ENCODE results near the gene THRAP3.
"Not testable (repeated sequence)": the region's sequence is repeated elsewhere in the genome, so short reads cannot be mapped to it uniquely, and the experiment has no call there.

THRAP3 gene

DNA sequence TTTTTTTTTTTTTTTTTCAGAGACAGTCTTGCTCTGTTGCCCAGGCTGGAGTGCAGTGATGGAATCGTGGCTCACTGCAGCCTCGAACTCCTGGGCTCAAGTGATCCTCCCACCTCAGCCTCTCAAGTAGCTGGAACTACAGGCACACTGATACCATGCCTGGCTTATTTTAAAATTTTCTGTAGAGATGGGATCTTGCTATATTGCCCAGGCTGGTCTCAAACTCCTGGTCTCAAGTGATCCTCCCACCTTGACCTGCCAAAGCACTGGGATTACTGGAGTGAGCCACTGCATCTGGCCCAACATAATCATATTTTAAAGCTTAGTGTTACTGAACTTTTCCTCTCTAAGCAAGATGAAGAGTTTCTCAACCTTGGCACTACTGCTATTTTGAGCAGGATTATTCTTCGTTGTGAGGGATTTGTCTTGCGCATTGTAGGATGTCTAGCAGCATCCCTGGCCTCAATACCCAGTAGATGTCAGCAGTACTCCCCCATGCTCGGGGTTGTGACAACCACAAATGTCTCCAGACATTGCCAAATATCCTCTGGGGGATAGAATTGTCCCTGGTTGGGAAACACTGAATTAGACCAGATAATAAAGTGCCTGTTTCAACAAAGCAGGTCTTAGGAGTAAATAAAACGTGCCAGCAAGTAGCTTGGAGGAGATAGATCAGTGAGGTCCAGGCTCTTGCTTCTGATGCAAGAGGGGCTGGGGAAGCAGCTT, 15.1 kb upstream of the THRAP3 start:
- DNase-seq = no peak

DNA sequence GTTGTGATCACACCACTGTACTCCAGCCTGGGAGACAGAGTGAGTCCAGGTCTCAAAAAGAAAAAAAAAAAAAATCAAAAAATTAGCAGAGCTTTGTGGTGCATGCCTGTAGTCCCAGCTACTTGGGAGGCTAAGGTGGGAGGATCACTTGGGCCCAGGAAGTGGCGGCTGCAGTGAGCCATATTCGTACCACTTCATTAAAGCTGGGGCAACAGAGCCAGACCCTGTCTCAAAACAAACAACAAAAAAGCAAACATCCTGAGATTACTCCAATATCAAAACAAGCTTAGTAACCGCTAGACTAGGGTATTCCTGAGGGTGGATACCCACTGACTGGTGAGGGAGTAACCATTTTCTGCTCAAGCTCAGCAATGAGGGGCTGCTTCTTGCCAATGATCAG, 12.9 kb upstream of the THRAP3 start:
- DNase-seq = no peak

DNA sequence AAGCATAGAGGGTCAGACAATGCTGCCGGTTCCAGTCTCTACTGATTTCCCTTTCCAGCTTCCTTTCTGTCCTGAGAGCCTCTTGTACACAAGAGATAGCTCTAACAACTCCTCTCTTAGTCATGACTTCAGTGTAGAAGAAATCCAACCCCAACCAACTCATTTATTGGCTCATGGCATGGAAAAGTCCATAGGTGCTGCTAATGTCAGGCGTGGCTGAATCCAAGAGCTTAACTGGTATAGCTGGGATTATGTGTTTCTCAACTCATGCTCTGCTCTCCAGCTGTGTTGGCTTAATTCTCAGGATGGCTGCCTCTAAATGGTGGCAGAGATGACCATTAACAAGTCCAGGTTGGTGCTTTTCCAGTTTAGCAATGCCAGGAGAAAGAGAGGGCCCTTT, 12.4 kb upstream of the THRAP3 start:
- DNase-seq = no peak

DNA sequence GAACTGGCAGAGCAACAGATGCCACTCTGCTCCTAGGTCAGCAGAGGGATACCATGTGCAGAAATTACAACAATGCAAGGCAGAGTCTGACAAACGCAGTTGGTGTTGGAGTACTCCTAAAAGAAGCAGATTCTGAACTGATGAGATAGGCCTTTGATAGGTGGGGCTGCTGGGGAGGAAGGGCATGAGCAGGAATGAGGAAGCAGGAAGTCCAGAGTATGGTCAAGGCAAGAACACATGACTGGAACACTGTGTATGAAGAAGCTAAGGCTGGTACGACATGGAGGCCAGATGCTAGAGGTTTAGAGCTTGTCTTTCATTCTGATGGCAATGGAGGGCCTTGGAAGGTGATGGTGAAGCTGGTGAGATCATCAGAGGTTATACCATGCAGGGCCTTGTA, 11.5 kb upstream of the THRAP3 start:
- DNase-seq = no peak

DNA sequence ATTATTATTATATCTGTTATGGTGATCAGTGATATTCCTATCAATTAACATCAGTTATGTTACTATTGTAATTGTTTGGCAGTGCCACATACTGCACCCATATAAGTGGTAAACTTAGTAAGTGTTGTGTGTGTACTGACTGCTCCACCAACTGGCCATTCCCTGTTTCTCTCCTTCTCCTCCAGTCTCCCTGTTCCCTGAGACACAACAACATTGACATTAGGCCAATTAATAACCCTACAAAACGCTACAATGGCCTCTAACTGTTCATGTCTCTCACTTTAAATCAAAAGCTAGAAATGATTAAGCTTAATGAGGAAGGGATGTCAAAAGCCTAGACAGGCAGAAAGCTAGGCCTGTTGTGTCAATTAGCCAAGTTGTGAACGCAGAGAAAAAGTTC, 6.6 kb upstream of the THRAP3 start:
- no peak for DNase-seq

DNA sequence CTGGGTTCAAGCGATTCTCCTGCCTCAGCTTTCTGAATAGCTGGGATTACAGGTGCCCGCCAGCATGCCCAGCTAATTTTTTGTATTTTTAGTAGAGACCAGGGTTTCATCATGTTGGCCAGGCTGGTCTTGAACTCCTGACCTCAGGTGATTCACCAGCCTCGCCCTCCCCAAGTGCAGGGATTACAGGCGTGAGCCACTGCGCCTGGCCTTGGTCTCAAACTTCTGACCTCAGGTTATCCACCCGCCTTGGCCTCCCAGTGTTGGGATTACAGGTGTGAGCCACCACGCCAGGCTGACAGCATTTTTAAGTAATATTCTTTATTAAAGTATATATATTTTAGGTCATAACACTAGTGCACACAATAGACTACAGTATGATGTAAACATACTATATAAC, 2.3 kb upstream of the THRAP3 start:
- DNase-seq = not testable (repeated sequence)

DNA sequence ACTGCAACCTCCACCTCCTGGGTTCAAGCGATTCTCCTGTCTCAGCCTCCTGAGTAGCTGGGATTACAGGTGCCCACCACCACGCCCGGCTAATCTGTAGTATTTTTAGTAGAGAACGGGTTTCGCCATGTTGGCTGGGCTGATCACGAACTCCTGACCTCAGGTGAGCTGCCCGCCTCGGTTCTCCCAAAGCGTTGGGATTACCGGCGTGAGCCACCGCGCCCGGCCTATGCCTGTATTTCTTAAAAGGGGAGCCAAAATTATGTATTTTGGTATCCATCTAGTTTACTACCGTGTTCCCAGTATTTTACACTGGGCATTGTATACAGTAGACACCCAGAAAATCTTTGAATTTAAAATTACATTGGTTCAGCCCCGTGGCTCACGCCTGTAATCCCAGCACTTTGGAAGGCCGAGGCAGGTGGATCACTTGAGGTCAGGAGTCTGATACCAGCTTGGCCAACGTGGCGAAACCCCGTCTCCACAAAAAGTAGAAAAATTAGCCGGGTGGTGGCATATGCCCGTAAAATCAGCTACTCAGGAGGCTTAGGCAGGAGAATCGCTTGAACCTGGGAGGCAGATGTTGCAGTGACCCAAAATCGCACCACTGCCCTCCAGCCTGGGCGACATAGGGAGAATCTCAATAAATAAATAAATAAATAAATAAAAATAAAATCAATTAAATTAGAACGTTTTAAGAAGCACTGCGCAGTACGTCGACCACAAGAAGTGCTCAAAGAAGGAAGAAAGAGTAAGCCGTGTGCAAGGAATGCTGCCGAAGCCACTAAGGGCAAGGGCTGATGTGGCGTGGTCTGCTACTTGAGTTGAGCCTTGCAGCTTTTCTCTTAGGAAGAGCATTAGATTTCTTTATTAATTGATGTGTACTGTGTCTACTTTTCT, 1.5 kb upstream of the THRAP3 start:
- DNase-seq = no peak

DNA sequence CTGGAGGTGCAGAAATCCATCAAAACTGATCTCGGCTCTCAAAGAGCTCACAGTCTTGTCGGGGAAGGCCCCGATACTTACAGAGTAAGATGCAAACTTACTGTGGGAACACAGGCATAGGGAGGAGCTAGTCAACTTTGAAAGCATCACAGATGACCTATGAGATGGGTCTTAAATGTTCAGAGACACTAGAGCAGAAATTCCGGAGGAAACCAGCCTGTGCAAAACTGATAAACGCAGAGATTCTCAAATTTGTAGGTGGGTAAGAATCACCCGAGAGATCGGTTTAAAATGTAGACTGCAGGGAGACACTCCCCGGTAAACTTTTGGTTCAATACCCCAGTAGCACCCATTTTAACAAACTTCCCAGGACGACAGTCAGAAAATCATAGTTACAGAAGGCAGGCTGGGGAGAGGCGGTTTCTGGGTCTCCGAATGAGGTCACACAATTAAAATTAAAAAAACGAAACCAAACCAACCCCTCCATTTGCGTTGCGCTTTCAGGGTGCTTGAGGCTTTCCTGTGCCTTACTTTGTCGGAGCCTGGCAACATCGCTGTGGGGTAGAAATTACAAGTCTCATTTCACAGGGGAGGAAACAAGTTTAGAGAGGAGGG, 755 bp upstream of the THRAP3 start:
- no peak for DNase-seq

DNA sequence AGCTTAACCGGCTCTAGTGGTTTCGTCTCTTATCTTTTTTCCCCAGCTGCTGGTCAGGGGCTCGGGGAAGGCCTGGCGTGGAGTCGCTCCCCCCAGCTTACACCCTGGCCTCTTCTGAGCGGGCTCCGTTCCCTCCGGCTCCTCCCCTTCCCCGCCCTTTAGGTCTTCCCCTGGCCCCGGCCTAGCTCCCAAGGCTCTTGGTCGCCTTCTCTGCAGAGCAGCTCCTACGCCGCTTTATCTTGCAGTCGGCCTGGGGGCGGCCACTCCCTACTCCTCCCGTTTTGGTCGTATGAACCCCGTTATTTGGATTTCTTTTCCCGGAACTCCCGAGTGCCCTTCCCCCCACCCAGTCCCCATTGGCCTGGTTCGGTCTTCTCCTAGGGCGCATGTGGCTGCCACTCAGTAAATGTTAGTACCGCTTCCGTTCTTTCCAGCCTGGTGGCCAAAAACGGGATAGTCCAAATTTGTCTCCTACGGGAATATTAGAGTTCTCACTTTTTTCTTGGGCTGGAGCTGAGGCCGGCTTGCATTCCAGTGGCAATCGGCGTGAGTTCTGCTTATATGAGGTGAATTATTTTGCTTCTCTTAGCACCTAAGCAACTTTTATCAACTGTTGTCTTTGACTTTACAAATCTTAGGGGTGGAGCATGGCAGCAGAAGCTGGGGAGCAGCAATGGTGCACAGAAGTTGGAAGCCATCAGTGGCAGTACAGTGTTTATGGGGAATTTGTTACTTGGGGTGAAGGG, 467 bp downstream of the THRAP3 start:
- DNase-seq = peak; percentile 82

DNA sequence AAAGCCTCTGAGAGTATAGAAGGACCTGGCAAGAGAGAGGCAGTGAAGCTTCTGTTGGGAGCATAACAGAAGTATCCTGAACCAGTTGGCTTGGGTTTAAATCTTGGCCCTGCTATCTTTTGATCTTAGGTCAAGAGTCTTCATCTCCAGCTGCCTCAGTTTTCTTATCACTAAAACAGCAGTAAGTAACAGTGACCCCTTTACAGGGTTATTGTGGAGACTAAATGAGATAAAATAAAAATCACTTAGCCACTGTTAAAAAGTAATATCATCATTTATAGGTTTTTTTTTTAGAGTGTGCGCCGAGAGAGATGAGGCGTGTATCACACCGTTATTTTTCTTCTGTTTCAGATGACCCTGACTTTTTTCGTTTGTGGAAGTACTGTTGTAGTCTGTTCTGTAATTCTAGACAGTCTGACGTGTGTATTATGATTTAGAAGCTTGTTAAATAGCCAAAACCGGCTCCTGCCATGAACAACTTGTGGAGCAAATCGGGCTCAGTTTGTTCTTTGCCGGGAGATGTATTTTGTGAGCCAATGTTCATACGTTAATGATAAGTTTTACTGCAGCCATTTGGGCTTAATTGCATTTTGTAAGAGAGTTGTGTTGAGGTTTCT, 1.1 kb downstream of the THRAP3 start:
- no peak for DNase-seq

DNA sequence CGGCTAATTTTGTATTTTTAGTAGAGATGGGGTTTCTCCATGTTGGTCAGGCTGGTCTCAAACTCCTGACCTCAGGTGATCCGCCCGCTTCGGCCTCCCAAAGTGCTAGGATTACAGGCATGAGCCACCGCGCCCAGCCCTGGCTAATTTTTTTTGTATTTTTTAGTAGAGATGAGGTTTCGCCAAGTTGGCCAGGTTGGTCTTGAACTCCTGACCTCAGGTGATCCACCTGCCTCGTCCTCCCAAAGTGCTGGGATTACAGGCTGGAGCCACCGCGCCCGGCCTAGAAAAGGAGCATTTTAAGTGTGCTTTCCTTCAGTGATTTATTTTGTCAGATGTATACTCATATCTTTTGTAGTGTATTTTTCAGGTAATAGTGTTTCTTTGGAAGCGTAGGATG, 6.0 kb downstream of the THRAP3 start:
- DNase-seq = not testable (repeated sequence)

DNA sequence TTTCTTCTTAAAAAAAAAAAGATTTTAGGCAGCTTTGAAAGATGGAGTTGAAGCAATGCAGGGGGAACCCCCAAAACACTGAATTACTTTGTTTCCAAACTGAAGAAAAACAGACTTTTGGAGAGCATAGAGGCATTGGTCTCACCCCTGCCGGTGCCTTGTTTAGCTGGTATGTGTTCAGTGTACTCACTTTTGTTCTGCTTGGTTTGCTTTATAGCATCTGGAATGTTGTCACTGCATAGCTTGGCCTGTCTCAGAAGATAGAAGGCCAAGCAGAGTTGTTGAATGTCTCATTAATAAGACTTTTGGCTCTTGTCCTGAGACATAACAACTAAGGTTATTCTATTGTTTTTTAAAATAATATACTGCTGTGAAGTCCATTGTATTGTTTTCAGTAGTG, 6.9 kb downstream of the THRAP3 start:
- no peak for DNase-seq

DNA sequence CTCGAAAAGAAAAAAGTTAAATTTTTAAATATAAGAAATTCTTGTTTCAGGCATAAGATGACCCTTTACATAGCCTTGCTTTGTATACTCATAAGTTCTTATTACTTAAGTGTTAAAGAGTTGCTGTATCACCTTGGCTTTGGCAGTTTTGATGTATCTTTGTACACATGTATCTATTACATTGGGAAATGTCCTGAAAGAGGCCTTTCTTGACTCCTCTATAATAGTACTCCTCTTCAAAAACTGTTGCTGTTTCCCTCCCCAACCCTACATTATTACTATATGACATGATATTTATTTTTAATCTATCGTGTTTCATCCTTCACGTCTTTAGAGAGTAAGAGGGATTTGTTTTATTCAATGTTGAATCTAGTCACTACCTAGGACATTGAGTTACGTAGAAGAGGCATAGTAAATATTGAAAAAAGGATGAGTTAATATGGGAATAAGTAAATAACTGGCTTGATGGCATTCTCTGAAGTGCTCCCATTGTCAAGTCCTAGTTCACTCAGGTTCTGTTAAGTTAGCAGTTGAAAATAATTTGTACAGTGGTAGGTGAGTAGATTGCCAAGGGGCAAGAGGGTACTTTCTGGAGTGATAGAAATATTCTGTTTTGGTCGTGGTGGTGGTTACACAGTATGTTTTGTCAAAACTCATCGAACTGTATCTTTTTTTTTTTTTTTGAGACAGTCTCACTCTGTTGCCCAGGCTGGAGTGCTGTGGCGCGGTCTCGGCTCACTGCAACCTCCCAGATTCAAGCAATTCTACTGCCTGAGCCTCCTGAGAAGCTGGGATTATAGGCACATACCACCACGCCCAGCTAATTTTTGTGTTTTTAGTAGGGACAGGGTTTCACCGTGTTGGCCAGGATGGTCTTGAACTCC, 8.2 kb downstream of the THRAP3 start:
- no peak for DNase-seq

DNA sequence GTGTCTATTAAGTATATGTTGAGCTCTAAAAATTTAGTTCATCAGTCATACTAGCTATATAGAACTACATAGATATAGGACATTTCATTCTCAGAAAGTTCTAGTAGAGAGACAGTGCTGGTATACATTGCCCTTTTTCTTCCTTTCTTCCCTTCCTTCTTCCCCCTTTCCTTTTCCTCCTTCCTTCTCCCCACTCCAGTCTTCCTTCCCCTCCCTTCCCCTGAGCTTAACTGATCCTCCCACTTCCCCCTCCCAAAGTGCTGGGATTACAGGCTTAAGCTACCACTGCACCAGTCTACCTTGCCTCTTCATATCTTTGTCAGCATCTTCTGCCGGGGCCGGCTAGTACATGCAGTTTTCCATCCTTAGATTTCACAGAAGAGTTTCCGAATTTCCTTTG, 12.1 kb downstream of the THRAP3 start:
- DNase-seq = no peak

DNA sequence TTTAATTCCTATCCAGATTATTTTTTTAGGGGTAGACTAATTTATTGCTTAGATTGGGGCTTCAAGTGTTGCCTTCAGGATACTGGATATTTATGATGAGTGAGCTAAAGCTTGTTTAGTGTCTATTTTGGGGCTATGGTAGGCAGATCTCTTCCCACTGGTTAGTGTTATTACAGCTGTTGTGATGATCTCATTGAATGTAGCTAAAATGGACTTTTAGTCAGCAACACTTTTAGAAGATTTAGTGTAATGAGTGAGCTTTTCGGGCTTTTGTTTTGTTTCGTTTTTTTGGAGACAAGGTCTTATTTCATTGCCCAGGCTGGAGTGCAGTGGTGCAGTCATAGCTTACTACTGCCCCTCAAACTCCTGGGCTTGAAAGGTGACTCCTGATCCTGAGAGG, 14.2 kb downstream of the THRAP3 start:
- no peak for DNase-seq

DNA sequence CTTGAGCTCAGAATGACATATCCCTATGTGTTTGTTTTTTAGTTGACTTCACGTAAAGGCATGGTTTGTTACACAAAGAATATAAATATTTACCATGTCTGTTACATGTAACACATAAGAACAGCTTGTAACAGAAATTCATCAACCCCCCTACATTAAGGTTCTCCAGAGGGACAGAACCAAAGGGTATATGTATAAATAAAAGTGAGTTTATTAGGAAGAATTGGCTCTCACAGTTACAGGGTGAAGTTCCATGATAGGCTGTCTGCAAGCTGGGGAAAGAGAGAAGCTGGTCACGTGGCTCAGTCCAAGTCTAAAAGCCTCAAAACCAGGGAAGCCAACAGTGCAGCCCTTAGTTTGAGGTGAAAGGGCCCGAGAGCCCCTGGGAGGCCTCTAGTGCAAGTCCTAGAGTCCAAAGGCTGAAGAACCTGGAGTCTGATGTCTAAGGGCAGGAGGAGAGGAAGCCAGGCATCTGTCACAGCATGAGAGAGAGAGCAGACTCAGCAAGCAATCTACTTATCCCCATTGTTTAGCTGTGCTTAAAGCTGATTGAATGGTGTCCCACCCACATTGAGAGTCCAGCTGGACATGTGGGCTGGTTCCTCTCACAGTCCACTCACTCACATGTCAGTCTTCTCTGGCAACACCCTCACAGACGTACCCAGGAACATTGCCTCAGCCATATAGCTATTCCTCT, 15.8 kb downstream of the THRAP3 start:
- no peak for DNase-seq

DNA sequence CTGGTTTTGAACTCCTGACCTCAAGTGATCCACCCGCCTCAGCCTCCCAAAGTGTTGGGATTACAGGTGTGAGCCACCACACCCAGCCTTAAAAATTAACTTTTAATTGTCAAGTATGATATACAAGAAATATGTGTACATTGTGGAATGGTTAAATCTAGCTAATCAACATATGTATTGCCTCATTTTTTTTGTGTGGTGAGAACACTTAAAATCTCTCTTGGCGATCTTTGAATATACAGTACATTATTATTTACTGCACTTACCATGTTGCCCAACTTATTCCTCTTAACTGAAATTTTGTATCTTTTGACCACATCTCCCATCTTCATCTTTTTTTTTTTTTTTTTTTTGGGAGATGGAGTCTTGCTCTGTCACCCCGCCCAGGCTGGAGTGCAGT, 23.3 kb downstream of the THRAP3 start:
- DNase-seq = no peak

DNA sequence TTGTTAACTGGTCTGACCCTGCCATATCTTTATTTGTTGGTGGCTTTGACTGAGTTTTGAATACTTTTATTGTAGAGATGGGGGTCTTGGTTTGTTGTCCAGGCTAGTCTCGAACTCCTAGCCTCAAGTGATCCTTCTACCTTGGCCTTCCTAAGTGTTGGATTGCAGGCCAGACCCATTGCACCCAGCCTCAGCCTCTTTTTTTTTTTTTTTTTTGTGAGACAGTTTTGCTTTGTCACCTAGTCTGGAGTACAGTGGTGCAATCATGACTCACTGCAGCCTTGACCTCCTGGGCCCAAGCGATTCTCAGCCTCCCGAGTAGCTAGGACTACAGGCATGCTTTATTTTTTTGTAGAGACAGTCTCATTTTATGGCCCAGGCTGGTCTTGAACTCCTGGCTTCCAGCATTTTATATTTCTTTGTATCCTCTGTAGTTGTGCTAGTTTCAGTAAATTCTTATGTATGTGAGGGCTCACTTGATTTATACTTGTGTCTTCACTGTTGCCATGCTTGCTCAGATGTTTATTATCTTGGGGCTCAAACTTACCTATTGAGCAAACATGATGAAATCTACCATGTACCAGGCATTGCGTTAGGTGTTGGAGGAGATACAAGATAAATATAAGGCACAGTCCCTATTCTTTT, 24.1 kb downstream of the THRAP3 start:
- DNase-seq = peak; percentile 52

DNA sequence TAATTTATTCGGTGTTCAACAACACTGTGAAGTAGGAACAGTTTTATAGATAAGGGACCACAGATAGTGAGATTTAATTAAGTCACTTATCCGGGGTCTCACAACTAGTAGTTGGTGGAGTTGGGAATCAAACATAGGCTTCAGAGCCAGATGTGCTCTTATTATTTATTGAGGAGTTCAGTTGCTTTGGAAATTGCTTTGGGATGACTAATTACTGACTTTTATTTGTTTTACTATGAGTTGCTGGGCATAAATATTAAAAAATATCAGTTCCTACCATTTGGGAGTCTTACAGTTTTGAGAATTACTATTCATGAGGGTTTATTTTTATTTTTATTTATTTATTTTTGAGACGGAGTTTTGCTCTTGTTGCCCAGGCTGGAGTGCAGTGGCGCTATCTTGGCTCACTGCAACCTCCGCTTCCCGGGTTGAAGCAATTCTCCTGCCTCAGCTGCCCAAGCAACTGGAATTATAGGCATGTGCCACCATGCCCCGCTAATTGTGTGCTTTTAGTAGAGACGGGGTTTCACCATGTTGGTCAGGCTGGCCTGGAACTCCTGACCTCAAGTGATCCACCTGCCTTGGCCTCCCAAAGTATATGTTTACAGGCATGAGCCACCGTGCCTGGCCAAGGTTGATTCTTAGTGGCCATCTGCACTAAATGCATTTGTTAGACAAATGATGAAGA, 27.7 kb downstream of the THRAP3 start:
- DNase-seq = no peak

DNA sequence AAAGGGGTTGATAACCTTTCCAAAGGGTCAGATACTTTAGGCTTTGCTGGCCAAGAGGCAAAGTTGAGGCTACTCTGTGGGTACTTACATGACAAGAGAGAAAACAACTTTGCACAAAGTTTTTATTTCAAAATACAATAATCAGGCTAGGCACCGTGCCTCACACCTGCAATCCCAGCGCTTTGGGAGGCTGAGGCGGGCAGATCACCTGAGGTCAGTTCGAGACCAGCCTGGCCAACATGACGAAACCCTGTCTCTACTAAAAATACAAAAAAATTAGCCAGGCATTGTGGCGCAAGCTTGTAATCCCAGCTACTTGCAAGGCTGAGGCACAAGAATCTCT, 28.2 kb downstream of the THRAP3 start:
- not testable (repeated sequence) for DNase-seq

Data from amniotic stem cell (primary cell).